GM23248 (cell line): Measurements from ENCODE around the gene GRM7. TPM values are rescaled to one million over a fixed set of nuclear protein-coding genes. Genes with fewer than 3 reads are reported as not detected.

Source experiments
- DNase-seq: peaks from one replicate; pipeline ENCODE4 v3.0.0-alpha.2; 2015
- H2AFZ ChIP-seq: fragments of 200-600 bp; sonication (generic); 2 replicates; pipeline ENCODE4 v1.6.1; 2016; ENCODE audit warnings: antibody characterized with exemption
- H3F3A ChIP-seq: fragments of 200-600 bp; sonication (generic); 2 replicates; pipeline ENCODE4 v1.6.1; 2016; ENCODE audit warnings: mild to moderate bottlenecking, antibody characterized with exemption, mixed run types; ENCODE audit not compliant: insufficient read depth
- H3K27ac ChIP-seq: fragments of 200-600 bp; sonication (generic); 2 replicates; pipeline ENCODE4 v1.5.1; 2016; ENCODE audit warnings: mild to moderate bottlenecking
- H3K27me3 ChIP-seq: fragments of 200-600 bp; sonication (generic); replicated peaks from 2 replicates; pipeline ENCODE4 v1.6.1; 2016; ENCODE audit warnings: mild to moderate bottlenecking; ENCODE audit not compliant: insufficient read depth
- H3K36me3 ChIP-seq: fragments of 200-600 bp; sonication (generic); 2 replicates; pipeline ENCODE4 v1.6.1; 2016; ENCODE audit warnings: low read depth, mild to moderate bottlenecking
- H3K4me1 ChIP-seq: fragments of 200-600 bp; sonication (generic); 2 replicates; pipeline ENCODE4 v1.6.1; 2016; ENCODE audit warnings: mild to moderate bottlenecking; ENCODE audit not compliant: insufficient read depth
- H3K4me2 ChIP-seq: fragments of 200-600 bp; sonication (generic); one replicate; pipeline ENCODE4 v1.6.1; 2016; ENCODE audit warnings: mild to moderate bottlenecking; ENCODE audit not compliant: unreplicated experiment
- H3K4me3 ChIP-seq: fragments of 200-600 bp; sonication (generic); 2 replicates; pipeline ENCODE4 v1.5.1; 2016; ENCODE audit warnings: mild to moderate bottlenecking
- H3K79me2 ChIP-seq: fragments of 200-600 bp; sonication (generic); 2 replicates; pipeline ENCODE4 v1.6.1; 2016; ENCODE audit warnings: mild to moderate bottlenecking; ENCODE audit not compliant: insufficient read depth
- H3K9ac ChIP-seq: fragments of 200-600 bp; sonication (generic); 2 replicates; pipeline ENCODE4 v1.6.1; 2016; ENCODE audit warnings: mild to moderate bottlenecking
- H3K9me2 ChIP-seq: fragments of 200-600 bp; sonication (generic); 2 replicates; pipeline ENCODE4 v1.6.1; 2016; ENCODE audit warnings: mixed run types, mild to moderate bottlenecking, moderate library complexity; ENCODE audit not compliant: insufficient read depth
- H3K9me3 ChIP-seq: fragments of 200-600 bp; sonication (generic); one replicate; pipeline ENCODE4 v1.6.1; 2017; ENCODE audit warnings: low read depth
- H4K20me1 ChIP-seq: fragments of 200-600 bp; sonication (generic); 2 replicates; pipeline ENCODE4 v1.6.0; 2016; ENCODE audit not compliant: insufficient read depth
- EZH2 ChIP-seq: fragments of 200-600 bp; sonication (generic); IDR thresholded peaks from 2 replicates; pipeline ENCODE4 v1.6.1; 2018; ENCODE audit warnings: antibody characterized with exemption, mild to moderate bottlenecking; ENCODE audit not compliant: insufficient read depth, poor library complexity, severe bottlenecking
- EZH2phosphoT487 ChIP-seq: fragments of 200-600 bp; sonication (generic); IDR thresholded peaks from 2 replicates; pipeline ENCODE4 v1.6.1; 2018; ENCODE audit warnings: antibody characterized with exemption, moderate library complexity, mild to moderate bottlenecking, low read depth; ENCODE audit not compliant: insufficient read depth
- WGBS, 2 experiments: methylation state at CpG; one replicate each; pipeline ENCODE4 v1.1.6; 2015 to 2017; ENCODE audit warnings: low lambda C conversion rate in 2 of 2, low coverage in 1 of 2; ENCODE audit errors: missing lambda C conversion rate in 2 of 2; 5-methylcytosine and 5-hydroxymethylcytosine counted together
- in situ Hi-C: fragments of 300-500 bp; cut with MboI; formaldehyde crosslinking; loops from 2 replicates; pipeline ENCODE4 v1.15.0; 2020
- polyA plus RNA-seq: library from polyadenylated mRNA; unstranded; fragments of >200 nt; fragmentation: Nextera tagmentation; extraction: Ambion mirVana; gene quantifications from 2 replicates; pipeline ENCODE4 v1.2.1, GENCODE V29; 2016
- total RNA-seq: library from RNA; depleted of rRNA; stranded (reverse); fragments of >200 nt; shearing (Covaris generic); gene quantifications from 2 replicates; pipeline ENCODE4 v1.2.3, GENCODE V29; 2014

The GRM7 gene
- total and polyA plus RNA-seq, 2 experiments from 2014 or later, result not detected

DNA sequence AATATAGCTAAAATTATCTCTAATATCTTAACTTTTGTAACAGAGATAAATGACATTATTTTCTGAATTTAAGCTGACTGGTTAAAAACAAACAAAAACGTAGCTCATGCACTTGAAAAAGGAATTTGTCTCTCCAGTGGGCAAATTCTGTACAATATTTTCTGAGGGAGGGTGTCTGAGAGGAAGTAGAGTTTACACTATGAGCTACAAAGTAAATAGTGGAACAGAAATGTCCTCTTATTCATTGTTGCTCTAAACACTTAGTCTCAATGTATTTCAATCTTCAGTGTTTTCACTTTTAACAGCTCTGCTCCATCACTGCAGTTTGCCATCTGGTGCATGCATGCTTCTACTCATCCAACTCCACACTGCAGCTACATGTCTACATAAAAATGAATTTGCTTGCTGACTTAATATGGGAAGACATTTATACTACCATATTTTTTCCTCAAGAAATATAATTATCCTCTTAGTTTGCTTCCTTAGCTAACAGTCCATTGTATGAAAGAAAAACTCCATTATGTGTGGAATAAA is 823.3 kb downstream of the GRM7 start:
- no peak for TF ChIP-seq EZH2phosphoT487
- no peak for TF ChIP-seq EZH2
- WGBS, 2 experiments, result 9 to 12% methylated on average over 1 of the region's 1 CpG
- no peak overlapping the region for H3K27ac ChIP-seq

DNA sequence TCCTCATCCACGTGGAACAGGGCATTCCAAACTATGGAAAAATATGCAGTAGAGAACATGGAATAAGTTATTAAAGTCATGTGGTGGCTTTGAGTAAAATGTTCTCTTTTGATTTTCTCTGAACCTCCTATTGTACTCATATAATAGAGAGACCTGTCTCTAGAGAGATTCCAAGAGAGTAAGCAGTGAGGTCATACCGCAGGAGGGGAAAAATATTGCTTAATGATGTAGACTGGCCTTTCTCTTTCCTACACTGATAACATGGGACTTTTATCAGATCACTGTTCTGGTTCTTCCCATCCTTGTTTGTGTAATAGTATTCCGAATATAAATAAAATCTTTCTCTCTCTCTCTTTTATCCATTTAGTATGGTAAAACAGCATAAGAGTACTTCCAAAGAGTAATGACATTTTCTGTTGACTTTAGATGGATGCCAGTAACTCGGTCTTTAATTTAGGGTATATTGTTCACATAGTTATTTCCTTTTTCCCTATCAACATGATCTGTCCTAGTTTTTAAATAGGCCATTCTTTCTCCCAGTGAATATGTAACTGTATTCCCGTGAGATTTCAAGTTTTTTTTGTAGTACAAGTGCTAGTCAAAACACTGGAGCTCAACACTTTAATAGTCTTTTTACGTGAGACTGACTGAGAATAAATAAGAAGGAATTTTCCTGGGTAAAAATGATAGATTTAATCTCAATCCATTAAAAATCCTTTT is 826.7 kb downstream of the GRM7 start:
- no peaks in the 10 kb centered on the region for H3K9me3 ChIP-seq
- H3K9me2 ChIP-seq, result no peaks in the 10 kb centered on the region
- H3K4me2 ChIP-seq, result no peak overlapping the region
- H3K4me3 ChIP-seq, result no peak overlapping the region
- H3K79me2 ChIP-seq, result no peaks in the 10 kb centered on the region
- H4K20me1 ChIP-seq, result no peaks in the 10 kb centered on the region
- H3K27ac ChIP-seq, result no peak overlapping the region
- H2AFZ ChIP-seq, result no peak overlapping the region
- 42 to 46% methylated on average over 6 of the region's 6 CpGs for WGBS, 2 experiments
- DNase-seq, result no peak
- H3F3A ChIP-seq, result peaks cover 2% of the 10 kb centered on the region
- H3K27me3 ChIP-seq, result no peaks in the 10 kb centered on the region
- H3K4me1 ChIP-seq, result peaks cover 10% of the 10 kb centered on the region
- in situ Hi-C loops, result no loop called here
- H3K9ac ChIP-seq, result no peak overlapping the region
- H3K36me3 ChIP-seq, result no peaks in the 10 kb centered on the region
- TF ChIP-seq EZH2phosphoT487 (no peak), EZH2 (no peak)

More for the DNA sequence above, 823.3 kb downstream of the GRM7 start:
- Histone ChIP-seq H4K20me1 (no peaks in the 10 kb centered on the region), H3K9me2 (no peaks in the 10 kb centered on the region), H3F3A (peaks cover 3% of the 10 kb centered on the region), H3K79me2 (no peaks in the 10 kb centered on the region), H3K4me3 (no peak overlapping the region), H3K27me3 (no peaks in the 10 kb centered on the region), H3K9me3 (no peaks in the 10 kb centered on the region), H3K4me1 (peaks cover 14% of the 10 kb centered on the region), H3K4me2 (no peak overlapping the region), H3K36me3 (no peaks in the 10 kb centered on the region), H3K9ac (no peak overlapping the region), H2AFZ (no peak overlapping the region)
- in situ Hi-C loops, result no loop called here
- DNase-seq, result no peak

DNA sequence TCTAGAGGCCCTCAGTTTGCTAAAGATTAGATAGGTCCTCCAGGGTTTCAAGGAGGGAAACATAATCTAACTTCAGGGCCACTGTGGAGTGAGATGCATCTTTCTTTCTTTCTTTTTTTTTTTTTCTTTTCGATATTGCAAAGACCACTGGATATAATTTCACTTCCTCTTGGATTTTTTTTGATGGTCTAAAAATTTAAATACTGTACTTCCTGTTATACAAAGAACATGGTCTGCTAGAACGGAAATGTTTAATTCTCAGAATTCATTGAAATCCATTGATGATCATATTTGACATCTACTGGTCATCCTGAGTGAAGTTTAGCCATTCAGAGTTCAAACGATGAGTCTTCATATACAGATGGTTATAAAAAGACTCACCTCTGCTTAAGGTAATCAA is 832.0 kb downstream of the GRM7 start:
- Histone ChIP-seq H3K4me1 (no peaks in the 10 kb centered on the region), H3K9ac (no peak overlapping the region), H3K4me3 (no peak overlapping the region), H3K79me2 (no peaks in the 10 kb centered on the region), H3K4me2 (no peak overlapping the region), H3F3A (no peaks in the 10 kb centered on the region), H3K9me2 (no peaks in the 10 kb centered on the region), H3K36me3 (no peaks in the 10 kb centered on the region), H4K20me1 (no peaks in the 10 kb centered on the region), H2AFZ (no peak overlapping the region), H3K9me3 (no peaks in the 10 kb centered on the region), H3K27ac (no peak overlapping the region), H3K27me3 (no peaks in the 10 kb centered on the region)
- in situ Hi-C loops, result no loop called here
- DNase-seq, result no peak
- no peak for TF ChIP-seq EZH2phosphoT487
- no peak for TF ChIP-seq EZH2
- WGBS, 2 experiments, result 26 to 30% methylated on average over 3 of the region's 3 CpGs

- Histone ChIP-seq H3F3A (no peaks in the 10 kb centered on the region), H3K4me1 (no peaks in the 10 kb centered on the region), H3K9ac (no peak overlapping the region), H3K4me3 (no peak overlapping the region), H3K27ac (no peak overlapping the region), H3K9me2 (no peaks in the 10 kb centered on the region), H2AFZ (no peak overlapping the region), H3K9me3 (no peaks in the 10 kb centered on the region), H3K27me3 (no peaks in the 10 kb centered on the region), H4K20me1 (no peaks in the 10 kb centered on the region), H3K79me2 (no peaks in the 10 kb centered on the region), H3K4me2 (no peak overlapping the region), H3K36me3 (no peaks in the 10 kb centered on the region)
- no peak for TF ChIP-seq EZH2phosphoT487
- TF ChIP-seq EZH2, result no peak
- DNase-seq, result no peak
- WGBS, 2 experiments, result 49 to 53% methylated on average over 2 of the region's 2 CpGs
- in situ Hi-C loops, result no loop called here
These were observed 833.1 kb downstream of the GRM7 start for GRCh38 chr3:7693976-7694375.

DNA sequence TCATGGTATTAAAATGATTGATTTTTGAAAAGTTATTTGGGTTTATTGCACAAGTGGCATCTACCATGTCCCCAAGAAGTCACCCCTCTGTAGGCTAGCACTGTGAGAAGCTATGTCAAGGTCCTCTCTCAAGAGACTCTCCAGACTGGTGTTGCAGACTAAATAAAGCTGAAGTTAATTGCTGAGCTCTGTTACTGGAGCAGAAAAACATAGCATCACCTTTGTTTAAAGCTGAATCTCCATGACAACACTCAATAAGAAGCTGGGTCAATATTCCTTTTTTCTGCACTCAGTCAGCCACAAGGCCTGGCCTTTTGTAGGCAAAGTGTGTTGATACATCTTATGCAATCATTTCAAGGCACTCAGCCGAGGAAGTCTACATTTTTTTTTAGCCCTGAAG is 834.1 kb downstream of the GRM7 start:
- no peak overlapping the region for H2AFZ ChIP-seq
- no peak overlapping the region for H3K9ac ChIP-seq
- WGBS, 2 experiments, result 0 to 6% methylated on average over 1 of the region's 1 CpG
- H3K4me2 ChIP-seq, result no peak overlapping the region
- H3K4me1 ChIP-seq, result no peaks in the 10 kb centered on the region
- in situ Hi-C loops, result no loop called here
- no peak for DNase-seq
- H3K27ac ChIP-seq, result no peak overlapping the region
- no peaks in the 10 kb centered on the region for H3K27me3 ChIP-seq
- no peaks in the 10 kb centered on the region for H4K20me1 ChIP-seq
- no peaks in the 10 kb centered on the region for H3K9me2 ChIP-seq
- no peaks in the 10 kb centered on the region for H3K36me3 ChIP-seq
- no peaks in the 10 kb centered on the region for H3K79me2 ChIP-seq
- H3F3A ChIP-seq, result no peaks in the 10 kb centered on the region
- no peaks in the 10 kb centered on the region for H3K9me3 ChIP-seq
- H3K4me3 ChIP-seq, result no peak overlapping the region
- TF ChIP-seq EZH2 (no peak), EZH2phosphoT487 (no peak)
